Esophagus (tissue), 2 donors: ENCODE data around the gene COL6A3. TPM values are rescaled to one million over a fixed set of nuclear protein-coding genes. Genes with fewer than 3 reads are reported as not detected.
"Not testable (repeated sequence)": the region's sequence is repeated elsewhere in the genome, so short reads cannot be mapped to it uniquely, and the experiment has no call there.

Source experiments
- H3K27ac ChIP-seq, 2 donors: one replicate each; pipeline ENCODE4 v1.5.1; 2013; ENCODE audit warnings: low read depth in 2 of 2, mild to moderate bottlenecking in 2 of 2, inconsistent platforms in 1 of 2, low read length in 1 of 2, moderate library complexity in 1 of 2
- H3K27me3 ChIP-seq, 2 donors: one replicate each; pipeline ENCODE4 v1.6.1; 2013; ENCODE audit warnings: low read length in 2 of 2, control low read depth in 1 of 2, mild to moderate bottlenecking in 1 of 2; ENCODE audit not compliant: insufficient read depth in 2 of 2, control insufficient read depth in 1 of 2
- H3K36me3 ChIP-seq, 2 donors: one replicate each; pipeline ENCODE4 v1.6.1; 2013; ENCODE audit warnings: low read length in 1 of 2; ENCODE audit not compliant: control insufficient read depth in 2 of 2, insufficient read depth in 2 of 2
- H3K4me1 ChIP-seq, 2 donors: one replicate each; pipeline ENCODE4 v1.6.1; 2013; ENCODE audit warnings: low read length in 1 of 2; ENCODE audit not compliant: control insufficient read depth in 2 of 2, insufficient read depth in 2 of 2
- H3K4me3 ChIP-seq, 2 donors: one replicate each; pipeline ENCODE4 v1.5.1; 2013; ENCODE audit warnings: low read length in 2 of 2, mild to moderate bottlenecking in 2 of 2, low read depth in 1 of 2, moderate library complexity in 1 of 2
- H3K9me3 ChIP-seq, 2 donors: one replicate each; pipeline ENCODE4 v1.6.1; 2013; ENCODE audit warnings: mild to moderate bottlenecking in 2 of 2, low read depth in 1 of 2, low read length in 1 of 2, moderate library complexity in 1 of 2; ENCODE audit not compliant: control insufficient read depth in 2 of 2, insufficient read depth in 1 of 2
- WGBS, 2 donors: extraction: QIAGEN DNeasy Blood & Tissue Kit; methylation state at CpG; one replicate each; pipeline ENCODE4 v1.1.7; 2013; 5-methylcytosine and 5-hydroxymethylcytosine counted together
- polyA plus RNA-seq, 2 donors: library from polyadenylated mRNA; stranded (reverse); fragments of 200-250 nt; gene quantifications; one replicate each; pipeline ENCODE4 v1.2.3, GENCODE V29; 2013
- donor health status: healthy with polysubstance abuse.
- donor health status: Bipolar disorder and iron deficiency.

Gene COL6A3
- polyA plus RNA-seq, 2 donors, result 4.3 to 10.3 TPM

DNA sequence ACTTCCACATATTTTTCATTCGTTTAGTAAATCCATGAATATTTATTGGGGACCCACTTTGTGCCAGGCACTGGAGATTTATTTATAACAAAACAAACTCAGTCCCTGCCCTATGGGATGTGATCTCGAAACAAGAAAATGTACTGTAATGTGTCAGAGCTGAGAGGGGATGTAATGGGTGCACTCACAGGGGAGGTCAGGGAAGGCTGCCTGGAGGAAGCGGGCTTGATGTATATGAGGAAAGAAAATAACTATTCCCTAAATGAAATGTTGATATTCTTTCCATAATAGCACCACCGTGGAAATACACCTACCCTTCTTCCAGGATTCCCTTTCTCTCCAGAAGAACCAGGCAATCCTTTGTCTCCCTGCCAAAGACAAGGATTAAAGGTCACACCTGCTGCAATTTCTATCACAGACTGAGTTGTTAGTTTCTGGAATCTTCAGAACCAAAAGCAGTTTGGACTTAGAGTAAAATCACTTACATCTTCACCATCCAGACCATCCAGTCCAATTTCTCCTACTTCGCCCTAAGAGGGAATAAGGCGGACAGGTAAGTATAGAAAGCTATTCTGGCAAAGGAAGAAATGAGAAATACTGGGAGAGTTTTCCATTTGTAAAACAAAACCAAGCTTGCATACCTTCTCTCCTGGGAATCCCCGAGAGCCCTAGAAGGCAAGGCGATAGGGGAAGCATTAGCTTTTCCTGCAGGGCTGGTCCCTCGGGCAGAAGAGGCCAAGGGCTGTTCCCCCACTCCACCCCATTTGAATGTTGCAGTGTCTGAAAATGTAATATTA lies 55.0 kb downstream of the COL6A3 start:
- H3K4me1 ChIP-seq, result peaks cover 0 to 4% of the 10 kb centered on the region in 2 donors
- 62 to 64% methylated on average over 9 of the region's 9 CpGs for WGBS, 2 donors
- no peaks in the 10 kb centered on the region for H3K27me3 ChIP-seq
- no peaks in the 10 kb centered on the region for H3K36me3 ChIP-seq
- H3K27ac ChIP-seq, result no peak overlapping the region
- no peak overlapping the region for H3K4me3 ChIP-seq
- H3K9me3 ChIP-seq, result no peaks in the 10 kb centered on the region

GRCh38 chr2:237355701-237356100 lies 58.3 kb downstream of the COL6A3 start:
- H3K27ac ChIP-seq, result peak overlapping the region in 1 of 2 donors; percentile 27
- 90 to 95% methylated on average over 5 of the region's 5 CpGs for WGBS, 2 donors

GRCh38 chr2:237354892-237355291 lies 59.1 kb downstream of the COL6A3 start:
- Histone ChIP-seq H3K4me1 (peaks cover 0 to 4% of the 10 kb centered on the region in 2 donors), H3K9me3 (no peaks in the 10 kb centered on the region), H3K27ac (peak overlapping the region in 1 of 2 donors; percentile 55), H3K27me3 (no peaks in the 10 kb centered on the region), H3K4me3 (no peak overlapping the region), H3K36me3 (no peaks in the 10 kb centered on the region)
- WGBS, 2 donors, result 45 to 57% methylated on average over 8 of the region's 8 CpGs

More at GRCh38 chr2:237355701-237356100, 58.3 kb downstream of the COL6A3 start:
- no peaks in the 10 kb centered on the region for H3K9me3 ChIP-seq
- H3K4me3 ChIP-seq, result no peak overlapping the region
- H3K36me3 ChIP-seq, result no peaks in the 10 kb centered on the region
- H3K4me1 ChIP-seq, result peaks cover 0 to 4% of the 10 kb centered on the region in 2 donors
- H3K27me3 ChIP-seq, result no peaks in the 10 kb centered on the region

GRCh38 chr2:237354172-237354571 lies 59.8 kb downstream of the COL6A3 start:
- H3K4me1 ChIP-seq, H3K27ac ChIP-seq, H3K4me3 ChIP-seq, H3K27me3 ChIP-seq, H3K36me3 ChIP-seq, H3K9me3 ChIP-seq: not testable (repeated sequence)
- WGBS, 2 donors, result 67 to 68% methylated on average over 6 of the region's 6 CpGs

GRCh38 chr2:237353215-237353614 lies 60.7 kb downstream of the COL6A3 start:
- H3K4me3 ChIP-seq, result no peak overlapping the region
- WGBS, 2 donors, result 39 to 41% methylated on average over 5 of the region's 5 CpGs
- H3K36me3 ChIP-seq, result no peaks in the 10 kb centered on the region
- H3K9me3 ChIP-seq, result no peaks in the 10 kb centered on the region
- no peak overlapping the region for H3K27ac ChIP-seq
- peaks cover 0 to 4% of the 10 kb centered on the region in 2 donors for H3K4me1 ChIP-seq
- H3K27me3 ChIP-seq, result no peaks in the 10 kb centered on the region

GRCh38 chr2:237352279-237352845 lies 61.6 kb downstream of the COL6A3 start:
- whole genome bisulfite sequencing, 2 donors, result 65 to 77% methylated on average over 6 of the region's 6 CpGs
- no peaks in the 10 kb centered on the region for H3K9me3 ChIP-seq
- no peak overlapping the region for H3K4me3 ChIP-seq
- peaks cover 0 to 4% of the 10 kb centered on the region in 2 donors for H3K4me1 ChIP-seq
- H3K27me3 ChIP-seq, result no peaks in the 10 kb centered on the region
- no peaks in the 10 kb centered on the region for H3K36me3 ChIP-seq
- H3K27ac ChIP-seq, result no peak overlapping the region

DNA sequence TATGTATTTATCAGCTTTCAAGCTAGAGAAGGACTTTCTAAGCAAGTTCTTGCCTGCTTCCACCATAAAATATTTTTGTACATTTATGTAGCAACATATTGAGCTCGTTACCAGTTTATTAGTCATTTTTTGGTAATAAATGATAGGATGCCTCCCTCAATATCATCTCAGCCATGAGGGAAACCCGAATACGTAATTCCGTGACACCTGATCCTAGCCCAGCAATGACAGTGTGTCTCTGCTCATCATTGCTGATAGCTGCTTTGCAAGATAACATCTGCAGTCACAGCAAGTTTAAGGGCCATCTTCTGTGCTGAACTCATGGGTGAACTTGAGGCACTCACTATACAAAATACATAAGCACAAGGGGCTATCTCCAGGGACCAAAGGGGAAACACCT lies 62.2 kb downstream of the COL6A3 start:
- peaks cover 0 to 4% of the 10 kb centered on the region in 2 donors for H3K4me1 ChIP-seq
- H3K27me3 ChIP-seq, result no peaks in the 10 kb centered on the region
- 70 to 85% methylated on average over 4 of the region's 4 CpGs for WGBS, 2 donors
- no peak overlapping the region for H3K4me3 ChIP-seq
- H3K9me3 ChIP-seq, result no peaks in the 10 kb centered on the region
- H3K36me3 ChIP-seq, result no peaks in the 10 kb centered on the region
- no peak overlapping the region for H3K27ac ChIP-seq

DNA sequence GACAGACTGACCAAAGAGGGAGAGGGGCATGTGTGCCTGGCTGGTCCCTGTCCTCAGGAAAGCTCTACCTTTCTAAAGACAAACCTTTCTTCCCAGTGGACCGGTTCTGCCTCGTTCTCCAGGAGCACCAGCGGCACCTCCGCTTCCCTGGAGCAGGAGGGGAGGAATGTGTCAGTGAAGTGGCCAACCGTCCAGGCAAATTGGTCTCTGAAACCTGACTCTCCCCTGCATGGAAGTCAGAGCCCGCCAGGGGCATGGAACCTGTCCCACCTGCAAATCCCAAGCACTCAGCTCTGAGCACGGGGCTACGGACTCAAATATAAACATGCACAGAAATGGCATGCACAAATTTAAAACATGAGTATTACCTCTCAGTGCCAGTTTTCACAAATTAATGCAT lies 62.9 kb downstream of the COL6A3 start:
- no peak overlapping the region for H3K4me3 ChIP-seq
- H3K4me1 ChIP-seq, result peaks cover 0 to 4% of the 10 kb centered on the region in 2 donors
- H3K36me3 ChIP-seq, result no peaks in the 10 kb centered on the region
- WGBS, 2 donors, result 38 to 44% methylated on average over 8 of the region's 8 CpGs
- H3K27me3 ChIP-seq, result no peaks in the 10 kb centered on the region
- peak overlapping the region in 1 of 2 donors; percentile 40 for H3K27ac ChIP-seq
- no peaks in the 10 kb centered on the region for H3K9me3 ChIP-seq

- Histone ChIP-seq H3K4me1 (peaks cover 0 to under 1% of the 10 kb centered on the region in 2 donors), H3K9me3 (no peaks in the 10 kb centered on the region), H3K36me3 (no peaks in the 10 kb centered on the region), H3K27me3 (no peaks in the 10 kb centered on the region), H3K4me3 (no peak overlapping the region), H3K27ac (peak overlapping the region in 1 of 2 donors; percentile 40)
- WGBS, 2 donors, result 65 to 68% methylated on average over 6 of the region's 6 CpGs
These were observed 63.4 kb downstream of the COL6A3 start for GRCh38 chr2:237350597-237350996.

- no peaks in the 10 kb centered on the region for H3K27me3 ChIP-seq
- H3K36me3 ChIP-seq, result no peaks in the 10 kb centered on the region
- no peak overlapping the region for H3K4me3 ChIP-seq
- no peak overlapping the region for H3K27ac ChIP-seq
- 73 to 75% methylated on average over 11 of the region's 11 CpGs for WGBS, 2 donors
- H3K9me3 ChIP-seq, result no peaks in the 10 kb centered on the region
- H3K4me1 ChIP-seq, result no peaks in the 10 kb centered on the region
These were observed 63.9 kb downstream of the COL6A3 start for GRCh38 chr2:237350070-237350469.
